Mesenteric fat pad (tissue), 1 donor: ENCODE results near the gene THAP11. TPM values are rescaled to one million over a fixed set of nuclear protein-coding genes. Genes with fewer than 3 reads are reported as not detected.
"Not testable (repeated sequence)": the region's sequence is repeated elsewhere in the genome, so short reads cannot be mapped to it uniquely, and the experiment has no call there.

Experiments
- DNase-seq: peaks from one replicate; pipeline ENCODE4 v3.0.0-alpha.2; 2020; ENCODE audit warnings: low spot score
- total RNA-seq: library from RNA; stranded (reverse); fragmentation: NEBNext Ultra II Directional; extraction: Animal tissue kit (Norgen Biotek cat#: 25700); gene quantifications from one replicate; pipeline ENCODE4 v1.2.1, GENCODE V29; 2021
- donor health status: DM: yes; HTN: yes; CAD: no.

The THAP11 gene
- total RNA-seq, 1 donor from 2014 or later, result 21.6 TPM

GRCh38 chr16:67860589-67861398 lies 18.7 kb downstream of the THAP11 start:
- DNase-seq, result no peak

DNA sequence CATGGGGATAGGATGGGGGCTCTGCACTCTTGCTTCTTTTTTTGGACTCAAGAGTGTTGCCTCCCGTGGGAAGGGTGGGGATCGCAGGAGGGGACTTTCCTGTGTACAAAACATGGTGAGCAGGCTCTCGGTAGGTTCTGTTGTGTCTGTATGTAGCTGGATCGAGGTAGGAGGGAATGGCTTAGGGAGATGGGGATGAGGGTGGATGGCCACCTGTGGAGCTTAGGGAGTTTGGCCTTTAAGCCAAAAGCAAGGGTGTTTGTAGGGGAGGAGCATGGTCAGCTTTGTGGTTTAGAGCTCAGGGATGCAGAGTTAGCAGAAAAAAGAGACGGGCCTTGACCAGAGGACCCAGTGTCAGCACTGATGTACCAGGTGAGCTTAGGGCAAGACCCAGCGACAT lies 19.8 kb downstream of the THAP11 start:
- DNase-seq, result no peak

DNA sequence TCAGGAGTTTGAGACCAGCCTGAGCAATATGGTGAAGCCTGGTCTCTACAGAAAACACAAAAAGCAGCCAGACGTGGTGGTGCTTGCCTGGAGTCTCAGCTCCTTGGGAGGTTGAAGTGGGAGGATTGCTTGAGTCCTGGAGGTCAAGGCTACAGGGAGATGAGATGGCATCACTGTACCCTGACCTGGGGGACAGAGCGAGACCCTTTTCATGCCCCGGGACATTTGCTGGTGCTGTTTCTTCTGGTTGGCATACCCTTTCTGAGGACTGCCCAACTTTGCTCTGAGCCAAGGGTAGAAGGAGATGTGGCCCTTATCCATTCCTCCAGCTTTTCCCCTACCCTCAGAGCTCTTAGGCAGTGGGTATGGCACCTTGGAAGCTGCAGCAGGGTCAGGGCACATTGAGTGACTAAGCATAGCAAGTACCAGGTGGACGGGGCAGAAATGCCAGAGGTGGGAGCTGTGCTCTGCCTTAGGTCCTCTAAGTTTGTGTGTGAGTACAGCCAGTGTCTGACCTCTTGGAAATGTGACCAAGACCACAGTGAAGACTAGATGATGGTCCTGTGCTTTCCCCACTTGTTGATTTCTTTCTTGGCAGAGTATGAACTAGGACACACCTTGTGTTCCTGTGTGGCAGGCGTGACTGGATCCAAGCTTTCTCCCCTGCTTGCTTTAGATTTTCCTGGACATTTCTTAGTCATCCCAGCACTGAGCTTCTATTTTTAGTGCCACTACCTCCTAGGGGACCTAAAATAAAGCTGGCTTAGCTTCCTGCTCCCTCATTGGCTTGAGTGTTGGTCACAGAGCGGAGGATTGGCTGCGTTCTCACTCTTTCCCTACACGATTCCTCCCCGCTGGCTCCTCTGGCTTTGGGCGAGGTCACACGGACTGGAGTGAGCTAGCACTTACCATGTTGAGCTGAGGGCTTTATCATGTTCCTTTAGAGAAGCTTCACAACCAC lies 20.8 kb downstream of the THAP11 start:
- DNase-seq, result no peak

- DNase-seq, result not testable (repeated sequence)
These were observed 21.9 kb downstream of the THAP11 start for GRCh38 chr16:67864044-67864443.

DNA sequence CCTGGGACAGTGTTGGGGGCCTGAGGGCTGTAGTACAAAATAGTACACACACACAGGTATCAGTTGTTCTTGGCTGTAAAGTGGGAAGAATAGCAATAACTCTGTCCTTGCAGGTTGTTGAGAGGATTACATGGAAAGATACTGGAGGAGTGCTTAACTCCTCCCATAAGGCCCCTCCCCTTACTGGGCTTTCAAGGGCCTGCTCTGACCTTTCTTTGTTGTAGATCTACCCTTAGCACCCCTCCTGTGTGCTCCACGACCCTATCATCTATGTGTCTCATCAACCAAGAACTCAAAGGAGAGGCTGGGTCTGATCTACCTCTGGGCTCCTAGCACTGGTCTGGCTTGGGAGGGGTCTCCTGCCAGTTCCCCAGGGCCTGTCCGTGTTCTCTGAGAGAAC lies 22.5 kb downstream of the THAP11 start:
- DNase-seq, result no peak

DNA sequence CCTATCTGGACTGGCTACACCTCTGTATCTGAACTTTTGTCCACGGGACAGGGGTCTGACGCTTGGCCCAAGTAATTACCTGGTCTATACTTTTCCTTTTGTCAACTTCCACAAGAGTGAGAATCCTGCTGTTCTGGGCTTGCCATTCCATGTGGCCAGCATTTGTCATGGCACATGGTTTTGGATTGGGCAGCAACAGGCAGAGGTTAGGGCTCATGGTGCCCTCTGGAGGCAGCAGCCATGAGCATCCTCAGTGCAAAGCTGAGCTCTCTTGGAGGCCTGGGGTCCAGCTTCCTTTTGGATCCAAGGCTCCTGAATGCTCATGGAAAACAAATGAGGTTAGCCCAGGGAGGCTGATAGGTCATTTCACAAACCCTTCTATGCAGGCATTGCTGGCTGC lies 23.2 kb downstream of the THAP11 start:
- DNase-seq, result no peak

- no peak for DNase-seq
These were observed 26.2 kb downstream of the THAP11 start for GRCh38 chr16:67868290-67868689.

GRCh38 chr16:67869653-67870052 lies 27.5 kb downstream of the THAP11 start:
- no peak for DNase-seq

GRCh38 chr16:67871256-67871655 lies 29.1 kb downstream of the THAP11 start:
- no peak for DNase-seq

GRCh38 chr16:67872131-67872630 lies 30.1 kb downstream of the THAP11 start:
- no peak for DNase-seq

DNA sequence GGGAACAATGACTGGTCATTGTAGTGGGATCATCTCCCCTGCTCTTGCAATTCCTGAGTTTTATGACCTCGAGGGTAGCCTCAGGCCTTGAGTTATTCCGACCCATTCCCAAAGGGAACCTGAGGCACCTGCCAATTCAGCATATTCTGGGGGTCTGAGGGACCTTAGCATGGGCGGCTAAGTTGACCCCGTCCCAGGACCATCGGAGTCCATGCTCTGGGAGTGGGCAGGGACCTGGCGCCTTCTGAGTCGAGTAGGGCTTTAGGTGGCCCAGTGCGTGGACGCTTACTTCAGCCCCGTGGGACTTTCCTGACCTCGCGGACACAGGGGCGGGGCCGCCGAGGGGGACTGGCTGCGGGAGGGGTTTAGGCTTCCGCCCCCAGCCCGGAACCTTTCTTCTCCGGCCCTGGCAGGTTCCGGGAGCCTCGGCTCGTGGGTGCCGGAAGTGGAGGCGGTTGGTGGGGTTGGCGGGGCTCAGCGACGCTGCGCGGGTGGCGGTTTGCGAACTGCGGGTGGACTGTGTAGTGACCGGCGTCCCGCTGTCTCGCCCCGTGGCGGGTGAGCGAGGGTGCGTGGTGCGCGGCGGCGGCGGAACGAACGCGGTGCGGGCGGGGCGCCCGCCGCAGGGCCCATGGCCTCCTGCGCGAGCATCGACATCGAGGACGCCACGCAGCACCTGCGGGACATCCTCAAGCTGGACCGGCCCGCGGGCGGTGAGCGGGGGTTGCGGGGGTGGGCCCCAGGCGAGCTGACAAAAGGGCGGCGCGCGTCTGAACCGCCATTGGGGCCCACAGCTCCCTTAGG lies 30.7 kb downstream of the THAP11 start, which contains the start of gene EDC4:
Gene EDC4, plus strand, starts transcription at position 422 of the 804 bp plus-strand sequence. Its CDS starts 210 bp downstream, at position 632.
- DNase-seq, result peak; percentile 97

DNA sequence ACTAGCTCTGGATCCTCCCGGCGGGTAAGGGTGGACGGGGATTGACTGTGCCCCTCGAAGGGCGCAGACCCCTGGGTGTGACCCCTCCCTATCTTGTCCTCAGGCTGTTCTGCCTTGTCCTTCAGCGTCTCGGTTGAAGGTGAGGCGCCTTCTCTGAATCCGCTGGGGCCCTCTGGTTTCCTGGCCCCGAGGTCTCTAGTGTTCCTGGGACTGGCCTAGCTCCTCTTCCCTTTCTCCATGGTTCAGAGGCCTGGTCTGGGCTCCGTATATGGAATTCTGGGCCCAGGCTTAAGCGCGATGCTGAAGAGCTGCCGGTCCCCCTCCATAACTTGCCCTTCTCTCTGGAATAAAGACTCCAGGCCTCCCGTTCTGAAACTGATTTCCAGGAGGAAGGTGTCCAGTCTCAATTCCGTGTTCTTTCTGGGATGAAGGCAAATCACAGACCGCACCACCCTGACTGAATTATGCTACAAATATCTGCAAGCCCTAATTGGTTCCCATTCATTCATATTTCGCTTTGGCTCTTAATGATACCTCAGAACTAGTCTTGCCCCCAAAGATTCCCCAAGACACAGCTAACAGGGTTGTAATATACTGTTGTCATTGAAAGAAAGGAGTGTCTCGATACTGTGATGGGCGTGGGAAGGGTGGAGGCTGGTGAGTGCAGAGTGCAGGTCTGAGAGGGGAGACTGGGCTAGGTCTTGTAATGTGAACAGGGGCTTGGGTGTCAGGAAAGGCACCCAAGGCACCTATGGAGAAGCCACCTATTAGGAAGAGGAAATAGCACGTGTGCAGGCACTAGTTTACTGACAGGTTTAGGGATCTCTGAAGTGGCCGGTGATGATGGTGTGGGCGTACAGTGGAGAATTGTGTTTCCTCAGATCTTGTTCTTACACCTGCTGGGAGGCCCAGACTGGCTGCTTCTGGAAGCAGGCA lies 31.6 kb downstream of the THAP11 start:
- DNase-seq, result no peak

DNA sequence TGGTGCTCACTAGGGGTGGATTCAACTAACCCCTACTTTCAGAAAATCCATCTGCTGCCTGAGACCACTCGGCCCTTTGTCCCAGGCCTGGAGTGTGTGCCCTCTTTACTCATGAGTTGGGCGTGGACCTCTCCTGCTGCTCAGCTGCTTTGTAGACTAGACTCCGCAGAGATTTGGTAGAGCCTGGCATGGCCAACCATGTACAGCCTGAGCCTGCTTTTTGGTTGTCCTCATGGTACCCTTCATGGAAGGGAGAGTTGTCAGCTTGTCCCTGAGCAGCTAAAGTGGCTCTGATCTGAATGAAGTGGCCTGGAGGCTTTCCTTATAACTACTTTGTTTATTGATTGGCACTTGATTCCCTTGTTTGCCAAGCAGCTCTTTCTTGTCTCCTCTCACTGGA lies 32.3 kb downstream of the THAP11 start:
- DNase-seq, result no peak

DNA sequence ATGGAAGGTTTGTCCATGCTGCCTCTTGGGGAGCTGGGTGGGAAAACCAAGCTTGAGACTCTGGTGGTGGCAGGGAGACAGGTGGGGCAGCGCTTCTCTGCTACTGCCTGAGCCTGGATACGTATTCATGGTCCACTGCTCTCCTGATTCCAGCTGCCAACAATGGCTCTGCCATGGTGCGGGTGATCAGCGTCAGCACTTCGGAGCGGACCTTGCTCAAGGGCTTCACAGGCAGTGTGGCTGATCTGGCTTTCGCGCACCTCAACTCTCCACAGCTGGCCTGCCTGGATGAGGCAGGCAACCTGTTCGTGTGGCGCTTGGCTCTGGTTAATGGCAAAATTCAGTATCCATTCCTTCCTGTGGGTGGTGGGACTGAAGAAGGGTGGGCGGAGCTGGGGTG lies 34.9 kb downstream of the THAP11 start:
- no peak for DNase-seq

GRCh38 chr16:67878232-67878631 lies 36.1 kb downstream of the THAP11 start:
- no peak for DNase-seq

DNA sequence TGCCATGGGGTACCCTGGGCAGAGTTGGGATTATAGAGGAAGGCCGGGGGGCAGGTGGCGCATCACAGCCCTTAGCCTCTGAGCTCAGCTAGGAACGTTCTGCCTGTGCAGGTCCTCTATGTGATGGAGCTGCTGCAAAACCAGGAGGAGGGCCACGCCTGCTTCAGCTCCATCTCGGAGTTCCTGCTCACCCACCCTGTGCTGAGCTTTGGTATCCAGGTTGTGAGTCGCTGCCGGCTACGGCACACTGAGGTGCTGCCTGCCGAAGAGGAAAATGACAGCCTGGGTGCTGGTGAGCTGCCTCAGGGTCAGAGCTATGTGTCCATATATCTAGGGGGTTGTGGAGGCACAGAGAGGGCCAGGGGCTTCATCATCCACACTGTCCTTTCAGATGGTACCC lies 36.7 kb downstream of the THAP11 start:
- no peak for DNase-seq

- no peak for DNase-seq
These were observed 37.3 kb downstream of the THAP11 start for GRCh38 chr16:67879462-67879861.

GRCh38 chr16:67879936-67880335 lies 37.8 kb downstream of the THAP11 start:
- DNase-seq, result no peak

DNA sequence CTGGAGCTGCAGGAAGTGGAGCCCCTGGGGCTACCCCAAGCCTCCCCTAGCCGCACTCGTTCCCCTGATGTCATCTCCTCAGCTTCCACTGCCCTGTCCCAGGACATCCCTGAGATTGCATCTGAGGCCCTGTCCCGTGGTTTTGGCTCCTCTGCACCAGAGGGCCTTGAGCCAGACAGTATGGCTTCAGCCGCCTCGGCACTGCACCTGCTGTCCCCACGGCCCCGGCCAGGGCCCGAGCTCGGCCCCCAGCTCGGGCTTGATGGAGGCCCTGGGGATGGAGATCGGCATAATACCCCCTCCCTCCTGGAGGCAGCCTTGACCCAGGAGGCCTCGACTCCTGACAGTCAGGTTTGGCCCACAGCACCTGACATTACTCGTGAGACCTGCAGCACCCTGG lies 38.5 kb downstream of the THAP11 start:
- DNase-seq, result no peak

- DNase-seq, result no peak
These were observed 39.6 kb downstream of the THAP11 start for GRCh38 chr16:67881621-67882161.
